ENCODE measurements around the gene DOCK8.

Gene DOCK8

GRCh38 chr9:512555-513272, 298.0 kb downstream of the DOCK8 start:
- Histone ChIP-seq H3K4me1 (no peaks in the 10 kb centered on the region), H3K9me3 (no peaks in the 10 kb centered on the region), H3K4me3 (ENCODE audit: low read depth, low read length) (no peak overlapping the region), H3K27me3 (no peaks in the 10 kb centered on the region), H3K36me3 (no peaks in the 10 kb centered on the region)
- DNase-seq, result no peak
- TF ChIP-seq CTCF (IDR thresholded peaks at IDR 0.05; ENCODE audit: low read depth, low read length), result no peak

Measured in BE2C (cell line).